Stimulated activated CD4-positive, alpha-beta T cell treated with anti-CD3 and anti-CD28 coated beads, Interleukin-15, amount 100 ng/mL, for 24 hours (primary cell): ENCODE measurements around the gene MINDY2.

Source experiments
- DNase-seq: peaks from one replicate; pipeline ENCODE4 v3.0.0-alpha.2; 2020

Gene MINDY2, protein sequence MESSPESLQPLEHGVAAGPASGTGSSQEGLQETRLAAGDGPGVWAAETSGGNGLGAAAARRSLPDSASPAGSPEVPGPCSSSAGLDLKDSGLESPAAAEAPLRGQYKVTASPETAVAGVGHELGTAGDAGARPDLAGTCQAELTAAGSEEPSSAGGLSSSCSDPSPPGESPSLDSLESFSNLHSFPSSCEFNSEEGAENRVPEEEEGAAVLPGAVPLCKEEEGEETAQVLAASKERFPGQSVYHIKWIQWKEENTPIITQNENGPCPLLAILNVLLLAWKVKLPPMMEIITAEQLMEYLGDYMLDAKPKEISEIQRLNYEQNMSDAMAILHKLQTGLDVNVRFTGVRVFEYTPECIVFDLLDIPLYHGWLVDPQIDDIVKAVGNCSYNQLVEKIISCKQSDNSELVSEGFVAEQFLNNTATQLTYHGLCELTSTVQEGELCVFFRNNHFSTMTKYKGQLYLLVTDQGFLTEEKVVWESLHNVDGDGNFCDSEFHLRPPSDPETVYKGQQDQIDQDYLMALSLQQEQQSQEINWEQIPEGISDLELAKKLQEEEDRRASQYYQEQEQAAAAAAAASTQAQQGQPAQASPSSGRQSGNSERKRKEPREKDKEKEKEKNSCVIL

DNA sequence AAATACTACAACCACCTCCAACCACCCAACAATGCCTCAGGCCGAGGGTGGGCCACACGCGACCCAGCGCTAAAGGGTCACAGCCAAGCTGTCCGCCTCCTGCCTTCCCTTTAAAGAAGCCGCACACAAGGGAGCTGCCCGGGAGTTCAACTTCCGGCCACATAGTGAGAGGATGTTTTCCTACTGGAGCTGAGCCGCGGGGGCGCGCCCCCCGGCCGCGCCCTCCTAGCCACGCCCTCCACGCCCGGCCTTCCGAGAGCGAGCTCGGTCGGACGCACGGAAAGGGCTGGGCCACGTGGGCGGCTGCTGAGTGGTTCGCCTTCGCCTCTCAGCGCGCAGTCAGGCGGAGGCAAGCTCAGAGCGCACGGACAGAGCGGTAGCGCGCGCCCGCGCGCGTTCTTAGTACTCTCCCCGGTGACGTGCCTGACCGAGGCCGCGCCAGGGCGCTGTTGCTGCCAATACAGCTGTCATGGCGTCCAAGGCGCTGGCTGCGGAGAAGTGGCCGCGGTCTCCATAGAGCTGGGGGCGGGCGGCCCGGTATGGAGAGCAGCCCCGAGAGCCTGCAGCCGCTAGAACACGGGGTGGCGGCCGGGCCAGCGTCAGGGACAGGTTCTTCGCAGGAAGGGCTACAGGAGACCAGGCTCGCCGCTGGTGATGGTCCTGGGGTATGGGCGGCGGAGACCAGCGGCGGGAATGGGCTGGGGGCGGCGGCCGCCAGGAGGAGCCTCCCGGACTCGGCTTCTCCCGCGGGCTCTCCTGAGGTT, at the start of gene MINDY2:
TSS of gene MINDY2 (plus strand) at position 446 of the 764 bp plus-strand sequence. CDS start at position 540, 94 bp downstream.
- DNase-seq: peak; percentile 98

DNA sequence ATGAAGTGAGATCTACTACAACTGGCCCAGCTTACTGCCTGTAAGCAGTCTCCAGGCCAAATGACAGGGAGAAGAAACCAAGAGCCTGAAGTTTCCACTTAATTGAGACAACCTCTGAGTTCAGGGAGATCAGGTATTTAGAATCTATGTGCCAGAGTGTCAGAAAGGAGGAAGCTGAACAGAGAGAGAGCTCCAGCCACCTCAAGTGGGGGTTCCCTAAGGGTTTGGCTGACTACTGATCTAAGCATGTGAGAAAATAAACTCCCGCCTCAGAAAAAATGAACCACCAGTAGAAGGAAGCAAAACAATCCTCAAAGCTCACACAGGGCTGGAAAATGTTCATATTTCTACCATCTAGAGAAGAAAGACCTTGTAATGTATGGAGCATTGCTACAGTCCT, 46.6 kb upstream of the MINDY2 start:
- no peak for DNase-seq

DNA sequence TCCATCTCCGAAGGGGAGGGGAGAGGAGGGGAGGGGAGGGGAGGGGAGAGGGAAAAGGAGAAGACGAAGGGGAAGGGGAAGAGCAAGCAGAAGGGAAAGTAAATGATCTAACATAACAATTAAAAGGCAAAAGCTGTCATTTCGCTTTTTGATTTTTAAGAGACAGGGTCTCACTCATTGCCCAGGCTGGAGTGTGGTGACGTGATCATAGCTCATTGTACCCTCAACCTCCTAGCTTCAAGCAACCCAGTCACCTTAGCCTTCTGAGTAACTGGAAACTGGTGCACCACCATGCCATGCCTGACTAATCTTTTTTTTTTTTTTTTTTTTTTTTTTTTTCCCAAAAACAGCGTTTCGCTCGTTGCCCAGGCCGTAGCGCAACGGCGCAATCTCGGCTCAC, 44.2 kb upstream of the MINDY2 start:
- no peak for DNase-seq

DNA sequence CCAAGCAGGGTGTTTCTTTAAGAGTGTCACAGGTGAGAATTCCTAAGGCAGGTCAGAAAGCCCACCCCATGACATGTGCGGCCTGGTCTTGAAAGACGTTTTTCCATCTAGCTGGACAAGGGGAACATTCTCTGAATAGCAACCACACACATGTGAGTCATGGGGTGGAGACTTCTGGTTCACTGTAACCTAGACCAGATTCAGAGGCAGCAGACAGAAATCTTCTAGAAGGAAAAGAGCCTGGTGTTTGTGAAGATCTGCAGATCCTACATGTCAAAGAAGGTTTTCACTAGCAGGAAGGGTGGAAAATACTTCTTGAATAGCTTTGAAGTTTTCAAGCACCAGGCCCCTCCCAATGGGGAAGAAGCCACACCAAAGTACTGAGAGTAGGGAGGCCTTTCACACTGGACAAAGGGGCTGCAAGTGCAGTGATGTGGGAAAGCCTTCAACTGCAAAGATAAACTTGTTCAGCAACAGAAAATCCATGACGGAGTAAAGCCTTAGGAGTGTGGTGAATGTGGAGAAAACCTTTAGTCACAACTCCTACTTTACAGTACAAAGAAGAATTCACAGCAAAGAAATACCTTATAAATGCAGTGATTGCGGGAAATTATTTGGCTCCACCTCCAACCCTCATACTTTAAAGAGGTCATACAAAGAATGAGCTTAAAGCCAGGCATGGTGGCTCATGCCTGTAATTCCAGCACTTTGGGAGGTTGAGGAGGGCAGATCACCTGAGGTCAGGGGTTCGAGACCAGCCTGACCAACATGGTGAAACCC, 39.2 kb upstream of the MINDY2 start:
- no peak for DNase-seq

DNA sequence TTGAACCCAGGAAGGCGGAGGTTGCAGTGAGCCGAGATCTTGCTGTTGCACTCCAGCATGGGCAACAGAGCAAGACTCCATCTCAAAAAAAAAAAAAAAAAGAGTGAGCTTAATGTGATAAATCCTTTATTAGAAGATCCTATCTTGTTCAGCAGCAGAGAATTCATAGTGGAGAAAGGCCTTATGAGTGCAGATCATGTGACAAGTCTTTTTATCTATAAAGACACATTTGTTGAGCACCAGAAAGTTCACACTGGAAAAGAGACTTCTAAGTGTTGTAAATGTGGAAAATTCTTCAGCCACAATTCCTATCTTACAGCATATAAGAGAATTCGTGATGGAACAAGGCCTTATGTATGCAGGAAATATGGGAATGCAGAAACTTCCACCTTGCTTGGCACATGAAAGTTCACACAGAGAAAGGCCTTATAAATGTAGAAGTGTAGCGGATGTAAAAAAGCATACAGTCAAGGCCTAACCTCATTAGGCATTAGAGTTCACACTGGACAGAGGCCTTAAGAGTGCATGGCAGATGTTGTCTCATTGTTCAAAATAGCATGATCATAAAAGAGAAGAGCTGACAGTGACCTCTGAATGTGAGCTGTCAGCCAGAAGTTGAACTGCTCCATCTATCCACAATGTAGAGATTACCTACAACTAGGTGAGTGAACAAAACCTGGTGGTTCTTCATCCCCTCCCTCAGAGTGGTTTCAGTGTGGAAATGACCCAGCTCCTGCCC, 38.3 kb upstream of the MINDY2 start:
- no peak for DNase-seq

DNA sequence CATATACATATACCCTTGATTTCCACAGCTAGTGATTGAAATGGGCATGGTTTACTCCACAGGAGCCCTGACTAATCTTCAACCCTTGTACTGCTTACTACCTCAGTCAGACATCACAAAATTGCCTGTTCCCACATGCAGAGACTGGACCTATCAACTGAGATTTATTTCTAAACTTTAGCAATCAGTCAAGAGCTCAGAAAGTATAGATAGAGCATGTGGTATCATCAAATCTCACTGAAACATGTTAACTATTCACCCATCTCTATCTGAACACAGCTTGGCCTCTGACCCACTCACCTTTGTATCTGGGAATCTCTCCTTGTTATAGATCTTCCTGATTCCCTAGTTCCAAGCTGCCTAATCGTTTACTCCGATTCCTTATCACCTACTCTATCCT, 36.2 kb upstream of the MINDY2 start:
- DNase-seq: no peak

DNA sequence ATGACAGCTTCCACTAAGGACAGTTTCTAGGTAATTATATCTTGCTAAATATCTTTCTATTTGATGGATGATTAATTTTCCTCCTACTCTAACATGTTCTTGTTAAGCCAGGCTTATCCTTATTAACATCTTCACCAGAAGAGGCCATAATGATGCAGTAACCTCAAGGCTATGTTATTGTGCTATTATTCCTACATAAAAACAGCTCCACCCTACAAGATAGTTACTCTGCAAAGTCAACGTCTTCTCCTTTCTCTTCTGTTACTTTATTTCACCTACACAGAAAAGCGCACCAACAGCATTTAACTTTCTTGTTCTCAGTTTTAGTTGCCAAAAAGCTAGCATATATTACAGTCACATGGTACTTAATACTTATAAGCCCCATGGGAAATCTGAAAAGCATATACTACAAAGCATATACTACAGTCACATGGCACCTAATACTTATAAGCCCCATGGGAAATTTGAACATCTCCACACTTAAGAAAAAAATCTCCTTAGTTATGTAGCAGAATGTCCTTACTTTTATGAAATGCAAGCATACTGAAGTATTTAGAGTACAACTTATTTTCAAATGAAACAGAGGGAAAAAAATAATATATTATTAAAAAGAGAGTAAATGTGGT, 35.0 kb upstream of the MINDY2 start:
- DNase-seq: no peak

DNA sequence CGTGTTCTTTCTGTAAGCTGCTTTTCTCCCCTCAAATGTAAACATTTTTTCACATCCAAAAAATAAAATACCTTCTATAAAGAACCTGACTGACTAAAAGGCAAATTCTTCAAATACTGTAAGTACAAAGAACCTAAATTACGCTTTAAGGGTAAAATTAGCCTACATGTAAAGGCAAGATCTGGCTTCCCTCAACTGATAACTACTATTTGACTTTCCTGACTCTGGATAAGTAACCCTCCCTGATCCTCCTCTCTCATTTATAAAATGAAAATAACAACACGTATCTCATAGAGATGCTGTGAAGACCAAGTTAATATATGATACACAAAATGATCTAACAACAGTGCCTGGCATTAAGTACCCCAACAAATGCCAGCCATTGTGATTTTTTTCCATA, 33.8 kb upstream of the MINDY2 start:
- DNase-seq: no peak

DNA sequence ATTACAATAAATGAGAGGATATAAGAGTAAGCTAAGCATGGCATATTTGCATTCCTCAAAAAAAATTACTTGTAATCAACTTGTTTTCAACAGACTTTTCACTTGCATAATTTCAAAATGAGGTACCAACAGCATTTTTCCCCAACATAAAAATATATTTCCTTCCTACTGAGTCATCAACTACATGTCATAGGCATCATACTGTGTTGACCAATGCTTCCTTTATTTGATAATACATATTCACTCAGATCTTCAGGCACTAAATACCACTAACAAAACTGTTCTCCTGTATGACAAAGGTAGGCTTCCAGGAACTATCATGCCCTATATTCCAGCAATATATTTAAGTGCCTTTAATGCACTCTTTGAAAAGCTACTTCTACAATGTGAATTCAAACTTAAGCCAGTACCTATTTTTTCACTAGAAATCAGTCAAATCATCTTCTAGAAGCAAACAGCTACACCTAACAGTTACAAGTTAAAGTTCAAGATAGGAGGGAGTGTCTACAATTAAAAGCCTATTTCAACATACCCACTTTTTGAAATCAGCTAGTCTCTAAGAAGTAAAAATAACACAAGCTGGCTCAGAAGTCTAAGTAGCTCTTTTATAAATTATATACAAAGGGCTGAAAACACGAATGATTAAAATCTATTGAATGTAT, 32.9 kb upstream of the MINDY2 start:
- no peak for DNase-seq

DNA sequence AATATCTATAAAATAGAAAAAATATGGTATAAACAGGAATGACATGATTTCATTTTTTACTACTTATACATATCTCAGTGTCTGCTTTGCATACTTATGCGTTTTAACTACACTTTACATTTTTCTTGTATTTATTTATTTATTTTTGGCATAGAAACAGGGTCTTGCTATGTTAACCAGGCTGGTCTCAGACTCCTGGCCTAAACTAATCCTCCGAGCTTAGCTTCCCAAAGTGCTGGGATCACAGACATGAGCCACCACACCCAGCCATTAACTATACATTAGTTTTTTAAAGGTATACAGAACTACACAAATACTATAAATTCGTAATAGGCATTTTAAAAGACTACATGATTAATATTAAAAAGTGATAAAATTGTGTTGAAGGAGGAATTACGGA, 30.7 kb upstream of the MINDY2 start:
- no peak for DNase-seq

DNA sequence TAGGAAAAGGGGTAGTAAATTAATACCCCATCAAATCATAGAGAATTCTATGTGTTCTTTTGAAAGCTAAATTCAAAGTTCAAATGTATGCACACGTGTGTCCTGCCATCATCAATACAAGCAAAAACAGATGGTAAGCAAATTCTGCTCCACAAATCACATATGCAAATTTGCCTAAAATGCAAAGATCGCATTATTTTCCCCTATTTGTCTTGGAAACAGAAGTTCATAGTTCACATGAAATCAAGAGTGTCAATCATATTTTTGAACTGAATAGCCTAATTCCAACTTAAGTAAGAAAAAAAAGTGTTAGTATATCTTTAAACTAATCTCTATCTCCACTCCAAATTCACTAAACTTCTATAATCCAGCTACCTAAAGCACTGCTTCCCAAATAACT, 30.1 kb upstream of the MINDY2 start:
- no peak for DNase-seq

DNA sequence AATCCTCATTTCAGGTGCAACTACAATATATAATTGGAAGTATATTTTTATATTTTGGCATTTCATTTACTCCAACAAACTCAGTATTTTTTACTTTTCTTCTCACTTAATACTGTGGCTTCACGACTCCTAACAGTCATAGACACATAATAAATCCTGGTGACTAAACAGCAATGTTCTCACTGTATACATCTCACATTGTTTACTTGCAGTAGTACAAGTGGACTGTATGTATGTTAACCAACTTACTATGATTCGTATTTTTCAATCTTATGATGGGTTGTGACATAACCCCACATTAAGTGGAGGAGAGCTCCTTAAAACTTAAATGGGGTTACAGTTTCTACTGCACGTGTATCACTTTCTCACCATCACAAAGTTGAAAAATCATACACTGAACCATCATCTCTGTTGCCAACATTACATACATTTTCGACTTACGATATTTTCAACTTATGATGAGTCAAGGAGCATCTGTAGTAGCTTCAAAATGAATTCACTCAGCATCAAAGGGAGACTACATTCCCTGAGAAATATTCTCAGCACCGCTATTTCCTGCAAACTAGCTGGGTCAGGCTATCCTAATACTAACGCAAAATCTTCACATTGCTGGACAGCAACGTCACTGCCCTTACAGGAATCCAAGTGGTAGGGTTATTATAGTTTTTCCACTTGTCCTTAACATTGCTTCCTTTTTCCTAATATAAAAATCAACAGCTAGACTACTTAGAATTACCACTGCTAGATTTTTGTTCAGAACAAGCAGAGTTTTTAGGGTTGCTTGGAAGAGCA, 28.9 kb upstream of the MINDY2 start:
- no peak for DNase-seq

DNA sequence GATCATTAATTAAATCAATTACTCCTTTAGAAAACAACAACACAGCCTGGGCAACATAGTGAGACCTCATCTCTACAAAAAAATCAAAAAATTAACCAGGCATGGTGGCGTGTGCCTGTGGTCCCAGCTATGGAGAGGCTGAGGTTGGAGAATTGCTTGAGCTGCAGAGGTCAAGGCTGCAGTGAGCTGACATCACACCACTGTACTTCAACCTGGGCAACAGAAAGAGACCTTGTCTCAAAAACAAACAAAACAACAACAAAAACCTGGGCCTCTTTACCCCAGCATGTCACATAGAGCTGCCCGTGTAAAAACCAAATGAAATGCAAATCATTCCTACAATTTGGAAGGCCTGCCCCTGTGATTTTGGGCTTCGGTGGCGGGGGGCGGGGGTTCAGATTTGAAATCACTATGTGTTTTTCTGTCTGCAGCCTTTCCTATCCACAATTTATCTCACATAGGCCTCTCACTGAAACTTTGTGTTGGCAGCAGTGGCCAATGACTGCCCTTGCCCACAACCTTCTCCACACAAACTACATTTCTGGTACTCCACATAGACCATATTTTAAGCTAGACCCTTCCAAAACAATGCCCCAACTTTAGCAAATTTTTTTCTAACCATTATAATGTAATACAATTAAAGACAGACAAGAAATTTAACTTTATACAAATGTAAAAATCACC, 28.1 kb upstream of the MINDY2 start:
- DNase-seq: no peak

DNA sequence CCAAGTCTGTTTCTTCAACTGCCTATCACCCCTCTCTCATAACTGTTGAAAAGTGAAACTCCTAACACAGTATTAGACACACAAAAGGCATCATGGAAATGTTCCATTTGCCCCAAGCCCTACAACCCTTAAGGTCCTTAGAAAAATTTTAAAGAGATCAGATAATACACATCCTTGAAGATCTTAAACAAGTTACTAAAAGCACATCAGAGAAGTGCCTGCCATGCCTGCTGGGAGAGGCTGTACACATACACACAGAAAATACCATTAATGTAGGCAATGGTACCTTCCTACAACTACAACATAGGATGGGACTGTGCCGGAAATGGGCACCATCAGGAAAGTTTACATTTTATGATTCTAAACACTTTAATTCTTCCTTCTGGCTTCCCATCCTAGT, 24.9 kb upstream of the MINDY2 start:
- DNase-seq: no peak

DNA sequence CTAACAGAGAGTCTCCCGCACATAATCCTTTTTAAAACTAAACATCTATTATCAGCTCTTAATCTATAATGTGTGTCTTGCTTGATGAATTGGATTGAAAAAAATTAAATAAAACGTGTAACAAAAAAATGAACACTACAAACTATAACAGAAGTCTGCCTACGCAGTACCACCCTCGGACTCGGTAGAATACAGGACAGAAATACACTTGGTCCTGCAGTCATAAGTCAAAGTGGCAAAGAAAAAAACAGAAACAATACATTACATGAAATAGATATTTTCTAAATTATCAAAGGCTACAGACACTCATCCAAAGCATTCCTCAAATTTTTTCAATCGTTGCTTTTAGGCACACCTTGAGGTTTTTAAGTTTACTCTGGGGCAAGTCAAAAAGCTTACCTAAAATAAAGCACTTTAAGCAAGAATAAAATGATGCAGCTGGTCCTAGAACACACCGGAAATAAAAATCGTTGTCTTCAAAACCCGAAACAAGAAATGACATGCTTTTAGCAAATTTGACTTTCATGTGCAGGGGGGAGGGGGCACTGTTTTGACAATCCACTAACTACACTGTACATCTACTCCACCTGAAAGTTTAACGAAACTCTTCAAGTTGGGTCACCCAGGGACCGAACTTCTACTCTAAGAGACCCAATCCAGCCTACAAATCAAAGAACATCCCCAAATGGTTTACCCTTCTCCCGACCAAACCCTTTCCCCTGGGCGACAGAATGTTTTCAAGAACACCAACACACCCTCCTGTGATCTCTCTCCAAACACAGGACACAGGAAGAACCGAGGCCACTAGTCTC, 22.9 kb upstream of the MINDY2 start:
- peak; percentile 59 for DNase-seq

DNA sequence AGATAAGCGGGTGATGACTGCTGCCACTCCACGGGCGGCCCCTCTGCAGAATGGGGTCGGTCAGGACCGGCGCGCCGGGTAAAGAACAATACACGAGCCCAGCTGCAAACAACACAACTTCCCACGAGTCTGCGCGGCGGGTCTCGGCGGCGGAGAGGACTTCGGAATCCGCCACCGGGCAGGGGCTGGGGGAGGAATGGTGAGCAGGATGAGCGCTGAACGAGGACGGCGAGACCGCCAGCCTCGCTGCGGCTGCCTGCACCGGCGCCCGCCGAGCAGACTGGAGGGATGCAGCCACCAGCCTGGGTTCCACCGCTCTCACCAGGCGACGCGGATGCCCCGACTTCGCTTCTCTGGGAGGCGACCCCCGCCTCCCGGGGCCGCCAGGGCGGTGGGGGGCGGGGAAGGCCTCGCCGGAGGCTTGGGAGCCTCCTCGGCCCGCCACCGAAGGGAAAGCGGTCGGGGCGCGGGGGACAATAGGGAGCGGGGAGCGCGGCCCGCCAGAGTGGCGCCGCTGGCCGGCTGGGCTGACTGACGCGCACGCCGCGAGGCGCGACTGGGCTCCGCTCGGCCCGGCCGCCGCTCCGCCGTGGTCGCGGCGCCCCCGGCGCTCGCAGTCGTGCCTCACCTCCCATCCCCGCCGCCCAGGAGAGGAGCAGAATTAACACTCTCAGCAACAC, 22.1 kb upstream of the MINDY2 start:
- peak; percentile 58 for DNase-seq

DNA sequence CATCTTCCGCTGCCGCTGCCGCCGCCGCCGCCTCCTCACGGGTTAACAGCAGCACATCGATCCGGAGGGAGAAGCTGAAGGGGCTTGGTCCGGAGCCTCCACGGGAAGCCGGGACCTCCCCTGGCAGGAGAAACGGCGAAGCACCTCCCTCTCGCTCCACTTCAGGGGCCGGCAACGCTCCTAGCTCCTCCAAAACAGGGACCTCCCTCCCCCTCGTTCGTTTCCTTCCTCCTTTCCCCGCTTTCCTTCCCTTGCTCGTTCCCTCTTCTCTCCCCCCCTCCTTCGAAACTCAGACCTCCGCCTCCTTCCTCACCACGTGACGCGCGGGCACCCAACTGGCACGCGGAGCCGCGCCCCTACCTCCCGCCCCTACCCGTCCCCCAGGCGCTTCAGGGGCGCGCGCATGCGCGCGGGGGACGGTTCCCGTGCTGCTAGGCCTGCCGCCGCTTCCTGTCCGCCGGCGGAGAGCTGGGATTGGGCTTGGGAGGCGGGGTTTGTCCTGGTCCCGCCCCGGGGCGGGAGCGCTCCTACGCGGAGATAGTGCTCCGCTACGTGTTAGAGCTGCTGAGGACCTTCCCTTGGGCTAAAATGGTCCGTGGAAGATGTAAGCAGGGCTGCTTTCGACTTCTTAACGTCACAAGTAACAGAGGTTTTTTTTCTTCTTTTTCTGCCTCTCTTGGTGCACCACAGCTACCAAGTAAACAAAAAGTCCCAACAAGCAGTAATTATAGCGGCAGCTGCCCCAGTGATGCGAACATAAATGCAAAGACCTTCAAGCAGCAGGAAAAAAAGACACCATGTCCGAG, 21.4 kb upstream of the MINDY2 start, which contains the start of gene ADAM10:
TSS of gene ADAM10 (minus strand) at position 176 of the 806 bp plus-strand sequence. CDS start at position 3, 173 bp downstream.
- peak; percentile 99 for DNase-seq
